K562 (cell line): ENCODE data around the gene IKZF4. TPM values are rescaled to one million over a fixed set of nuclear protein-coding genes. Genes with fewer than 3 reads are reported as not detected.

Experiments used
- REST ChIP-seq, 2 experiments: fragments of 450-650 bp; formaldehyde crosslinking in 1 of 2; IDR thresholded peaks; 2 replicates each; pipeline versions ENCODE4 v1.4.0 to v1.6.1; 2014 to 2020; ENCODE audit warnings: mild to moderate bottlenecking in 2 of 2, borderline replicate concordance in 1 of 2, low read depth in 1 of 2
- STAT5B ChIP-seq: fragments of 250-450 bp; sonication (Bioruptor Pico); IDR thresholded peaks from 2 replicates; pipeline ENCODE4 v1.8.0; 2021; ENCODE audit warnings: mild to moderate bottlenecking, inconsistent platforms
- ZNF407 ChIP-seq: fragments of 450-650 bp; IDR thresholded peaks from 2 replicates; pipeline ENCODE4 v1.6.1; 2016; ENCODE audit warnings: low read depth
- polyA plus RNA-seq, 8 experiments: library from polyadenylated mRNA; depleted of rRNA in 4 of 8; stranded (reverse) in 5 of 8; unstranded in 3 of 8; fragments of >200 nt; fragmentation: Nextera tagmentation in 2 of 8; fragmentation: Illumina TruSeq in 1 of 8; extraction: Ambion mirVana in 2 of 8; extraction: Trizol in 1 of 8; gene quantifications; 2 replicates each; pipeline versions ENCODE4 v1.2.1 to v1.2.3, GENCODE V29; 2011 to 2014; ENCODE audit warnings: inconsistent platforms in 1 of 8, missing spikeins in 1 of 8
- total RNA-seq, 7 experiments: library from RNA; depleted of rRNA in 6 of 7; stranded (reverse); fragments of >200 nt in 6 of 7; fragmentation: Illumina TruSeq in 2 of 7; extraction: Trizol in 2 of 7; gene quantifications; 2 replicates each; pipeline versions ENCODE4 v1.2.1 to v1.2.3, GENCODE V29; 2011 to 2021; ENCODE audit warnings: low replicate concordance in 1 of 7

Gene IKZF4
- total and polyA plus RNA-seq, 9 of the 15 experiments (the other 6 are each of a cell fraction or from before 2014, with no cell fraction given): 1.9 to 16.3 (median 3.6) TPM

- TF ChIP-seq ZNF407: no peak
- no peak for TF ChIP-seq STAT5B
- no peak for TF ChIP-seq REST (IDR thresholded peaks at IDR 0.05; ENCODE audit: borderline replicate concordance)
- no peak for TF ChIP-seq REST (CRISPR knock-in tag; IDR thresholded peaks at IDR 0.05; ENCODE audit: low read depth)
- TF ChIP-seq, all 486 proteins: peak for 3
Measured at GRCh38 chr12:55972042-55972441, 48.8 kb upstream of the IKZF4 start (continued).
